IMR-90 (cell line): ENCODE measurements around the gene VPS26B. TPM values are rescaled to one million over a fixed set of nuclear protein-coding genes. Genes with fewer than 3 reads are reported as not detected.

Source experiments
- ATAC-seq: fragments of 200-7000 bp; cut with Tn5 transposase; 2 replicates; pipeline ENCODE4 v1.9.1; 2020; ENCODE audit warnings: low read depth, mild to moderate bottlenecking, moderate library complexity
- BruUV-seq: library from RNA; stranded (reverse); fragments of 400-500 nt; replicated peaks from 2 replicates; lab custom pipeline; 2021; lab: Mats Ljungman, UMichigan
- CTCF ChIA-PET: fragments of 300-600 bp; formaldehyde crosslinking; extraction: SDS; loops from one replicate; lab custom pipeline; 2021; ENCODE audit warnings: antibody characterized with exemption; lab: Yijun Ruan, JAX
- POLR2A ChIA-PET: fragments of 300-600 bp; sonication (Branson Sonifier 250); formaldehyde crosslinking; loops from one replicate; lab custom pipeline; 2022; ENCODE audit warnings: antibody characterized with exemption; ENCODE audit not compliant: unreplicated experiment; lab: Charles Lee
- DNase-seq: peaks from one replicate; pipeline ENCODE4 v3.0.0; 2013
- H2AFZ ChIP-seq: replicated peaks from 2 replicates; pipeline ENCODE3; 2013; ENCODE audit warnings: low read length, mild to moderate bottlenecking; ENCODE audit not compliant: poor library complexity
- H2AK5ac ChIP-seq: 2 replicates; pipeline ENCODE4 v1.6.1; 2013; ENCODE audit warnings: low read depth, low read length, inconsistent platforms
- H2AK9ac ChIP-seq: replicated peaks from 2 replicates; pipeline ENCODE3; 2013; ENCODE audit warnings: mild to moderate bottlenecking, low read depth, low read length, moderate library complexity; ENCODE audit not compliant: poor library complexity
- H2BK120ac ChIP-seq: 2 replicates; pipeline ENCODE4 v1.6.1; 2013; ENCODE audit warnings: low read depth, low read length, inconsistent platforms
- H2BK15ac ChIP-seq: 3 replicates; pipeline ENCODE4 v1.6.1; 2013; ENCODE audit warnings: low read depth, low read length, inconsistent platforms
- H2BK20ac ChIP-seq: 2 replicates; pipeline ENCODE4 v1.6.1; 2013; ENCODE audit warnings: low read depth, mild to moderate bottlenecking, inconsistent platforms, low read length, moderate library complexity
- H2BK5ac ChIP-seq: 2 replicates; pipeline ENCODE4 v1.6.1; 2013; ENCODE audit warnings: mild to moderate bottlenecking, low read depth, low read length, inconsistent platforms; ENCODE audit not compliant: poor library complexity, severe bottlenecking
- H3K14ac ChIP-seq: replicated peaks from 2 replicates; pipeline ENCODE4 v1.6.1; 2013; ENCODE audit warnings: low read depth, low read length, inconsistent platforms
- H3K18ac ChIP-seq: 2 replicates; pipeline ENCODE4 v1.6.1; 2013; ENCODE audit warnings: low read depth, low read length, control low read depth
- H3K23ac ChIP-seq: 2 replicates; pipeline ENCODE4 v1.6.1; 2013; ENCODE audit warnings: low read depth, low read length, inconsistent platforms
- H3K27ac ChIP-seq: 2 replicates; pipeline ENCODE4 v1.5.1; 2013; ENCODE audit warnings: mild to moderate bottlenecking, control low read depth, low read length; ENCODE audit not compliant: insufficient read depth
- H3K27me3 ChIP-seq: 2 replicates; pipeline ENCODE4 v1.6.1; 2013; ENCODE audit warnings: low read length; ENCODE audit not compliant: control insufficient read depth, insufficient read depth
- H3K36me3 ChIP-seq: 2 replicates; pipeline ENCODE4 v1.6.1; 2013; ENCODE audit warnings: low read length, mixed read lengths; ENCODE audit not compliant: control insufficient read depth, insufficient read depth
- H3K4ac ChIP-seq: 2 replicates; pipeline ENCODE4 v1.6.1; 2013; ENCODE audit warnings: low read depth, low read length, inconsistent platforms
- H3K4me1 ChIP-seq: 2 replicates; pipeline ENCODE4 v1.6.1; 2013; ENCODE audit warnings: low read length, mixed read lengths; ENCODE audit not compliant: control insufficient read depth, insufficient read depth
- H3K4me2 ChIP-seq: 2 replicates; pipeline ENCODE4 v1.6.1; 2013; ENCODE audit warnings: low read depth, mild to moderate bottlenecking, control low read depth, low read length, moderate library complexity
- H3K4me3 ChIP-seq: 2 replicates; pipeline ENCODE4 v1.5.1; 2013; ENCODE audit warnings: low read depth, mild to moderate bottlenecking, control low read depth, low read length, moderate library complexity; ENCODE audit not compliant: insufficient read depth
- H3K56ac ChIP-seq: 2 replicates; pipeline ENCODE4 v1.6.1; 2013; ENCODE audit warnings: low read length, inconsistent platforms; ENCODE audit not compliant: insufficient read depth; ENCODE audit errors: extremely low read depth
- H3K79me1 ChIP-seq, 2 experiments: 2 replicates each; pipeline ENCODE4 v1.6.1; 2013; ENCODE audit warnings: low read length in 2 of 2, inconsistent platforms in 1 of 2, low read depth in 1 of 2
- H3K9ac ChIP-seq: 2 replicates; pipeline ENCODE4 v1.6.1; 2013; ENCODE audit warnings: low read depth, low read length, control low read depth
- H3K9me1 ChIP-seq: 2 replicates; pipeline ENCODE4 v1.6.1; 2013; ENCODE audit warnings: low read length, inconsistent platforms; ENCODE audit not compliant: insufficient read depth
- H3K9me3 ChIP-seq: 2 replicates; pipeline ENCODE4 v1.6.1; 2013; ENCODE audit warnings: low read length; ENCODE audit not compliant: control insufficient read depth, insufficient read depth
- H4K20me1 ChIP-seq: 2 replicates; pipeline ENCODE4 v1.6.1; 2013; ENCODE audit warnings: low read length, inconsistent platforms; ENCODE audit not compliant: insufficient read depth
- H4K5ac ChIP-seq: 2 replicates; pipeline ENCODE4 v1.6.1; 2013; ENCODE audit warnings: mild to moderate bottlenecking, low read depth, low read length, control low read depth
- H4K8ac ChIP-seq, 2 experiments: 2 replicates each; pipeline ENCODE4 v1.6.1; 2013; ENCODE audit warnings: low read depth in 2 of 2, low read length in 2 of 2, control low read depth in 1 of 2, inconsistent platforms in 1 of 2
- H4K91ac ChIP-seq: 2 replicates; pipeline ENCODE4 v1.6.1; 2013; ENCODE audit warnings: low read depth, low read length, inconsistent platforms; ENCODE audit not compliant: insufficient read depth
- POLR2A ChIP-seq: IDR thresholded peaks from 2 replicates; pipeline ENCODE4 v1.6.1; 2012; ENCODE audit warnings: mild to moderate bottlenecking, low read depth, low read length
- RCOR1 ChIP-seq: IDR thresholded peaks from 2 replicates; pipeline ENCODE4 v1.6.1; 2012; ENCODE audit warnings: mild to moderate bottlenecking, low read length, improper control_type of control experiment; ENCODE audit not compliant: insufficient replicate concordance
- WGBS, 2 experiments: methylation state at CpG; one replicate each; pipeline versions ENCODE4 v1.1.5 to v1.1.7; 2013; ENCODE audit warnings: missing lambda C conversion rate in 2 of 2; ENCODE audit not compliant: insufficient read length in 1 of 2; ENCODE audit errors: extremely low coverage in 2 of 2; 5-methylcytosine and 5-hydroxymethylcytosine counted together
- dilution Hi-C: fragments of 300-500 bp; cut with HindIII; formaldehyde crosslinking; loops from one replicate; pipeline ENCODE4 v1.14.3; 2018; ENCODE audit warnings: low sequenced_read_pairs; ENCODE audit not compliant: unreplicated experiment
- in situ Hi-C: fragments of 300-500 bp; cut with MboI; formaldehyde crosslinking; loops from 3 replicates; pipeline ENCODE4 v1.14.3; 2019; ENCODE audit warnings: low sequenced_read_pairs, inconsistent platforms, mixed read lengths
- intact Hi-C: fragments of 100-400 bp; cut with micrococcal nuclease; formaldehyde crosslinking; loops from 2 replicates; pipeline ENCODE4 v1.10.0; 2022
- polyA plus RNA-seq, 3 experiments: library from polyadenylated mRNA; depleted of rRNA; stranded (reverse); fragments of >200 nt; gene quantifications; 2 replicates each; pipeline ENCODE4 v1.2.3, GENCODE V29; 2012; ENCODE audit warnings: low replicate concordance in 1 of 3
- total RNA-seq: library from RNA; depleted of rRNA; stranded (reverse); fragments of >200 nt; gene quantifications from 2 replicates; pipeline ENCODE4 v1.2.3, GENCODE V29; 2012
- TF ChIP-seq, protein P1 (sequence below): conservative IDR thresholded peaks from 2 replicates; pipeline ENCODE4 v1.5.1; 2012; ENCODE audit warnings: mild to moderate bottlenecking, low read depth, low read length, improper control_type of control experiment

The VPS26B gene
- total and polyA plus RNA-seq, 2 of the 4 experiments (the other 2 are of a cell fraction): 41.6 to 51.1 TPM

DNA sequence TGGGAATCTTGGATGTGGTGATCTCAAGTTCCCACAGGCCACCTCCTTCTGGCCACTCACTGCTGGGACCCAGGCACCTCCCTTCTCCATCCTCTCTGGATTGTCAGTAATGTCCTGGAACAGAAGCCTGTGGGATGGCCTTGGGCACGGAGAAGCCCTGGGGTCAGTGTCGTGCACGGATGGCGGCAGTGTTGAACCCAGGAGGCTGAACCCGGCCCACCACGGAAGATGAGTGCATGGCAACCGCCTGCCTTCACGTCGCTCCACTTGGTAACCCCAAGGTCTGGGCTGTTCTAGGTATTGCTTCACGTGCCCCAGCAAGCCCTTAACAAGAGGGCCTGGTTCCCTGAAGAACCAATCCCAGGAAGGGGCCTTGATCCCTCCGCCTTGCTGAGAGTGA lies 21.6 kb downstream of the VPS26B start:
- Histone ChIP-seq H3K9me3 (no peaks in the 10 kb centered on the region), H2AFZ (no peak overlapping the region), H2BK5ac (no peak overlapping the region), H3K4ac (no peak overlapping the region), H3K18ac (no peak overlapping the region), H3K4me1 (no peaks in the 10 kb centered on the region), H4K8ac (no peak overlapping the region), H3K27ac (no peak overlapping the region), H3K9me1 (no peaks in the 10 kb centered on the region; the same call in 1 of the 2 replicates), H2BK20ac (no peak overlapping the region), H4K5ac (no peak overlapping the region), H3K27me3 (no peaks in the 10 kb centered on the region), H3K9ac (no peak overlapping the region), H3K36me3 (peaks cover 67% of the 10 kb centered on the region), H4K91ac (no peak overlapping the region), H3K79me1 (no peaks in the 10 kb centered on the region; a peak in 1 of 4 replicates), H4K20me1 (no peaks in the 10 kb centered on the region), H3K4me2 (no peak overlapping the region), H2BK15ac (no peak overlapping the region), H3K14ac (no peak overlapping the region), H3K23ac (no peak overlapping the region), H2AK9ac (no peak overlapping the region), H2AK5ac (no peak overlapping the region), H2BK120ac (no peak overlapping the region), H3K56ac (no peak overlapping the region), H3K4me3 (no peak overlapping the region)
- ChIA-PET POLR2A (no interaction called here), CTCF (no interaction called here)
- intact Hi-C loops: no loop called here
- DNase-seq (no peak), ATAC-seq (no peak)
- TF ChIP-seq POLR2A (no peak), RCOR1 (no peak)
- TF ChIP-seq, protein P1, sequence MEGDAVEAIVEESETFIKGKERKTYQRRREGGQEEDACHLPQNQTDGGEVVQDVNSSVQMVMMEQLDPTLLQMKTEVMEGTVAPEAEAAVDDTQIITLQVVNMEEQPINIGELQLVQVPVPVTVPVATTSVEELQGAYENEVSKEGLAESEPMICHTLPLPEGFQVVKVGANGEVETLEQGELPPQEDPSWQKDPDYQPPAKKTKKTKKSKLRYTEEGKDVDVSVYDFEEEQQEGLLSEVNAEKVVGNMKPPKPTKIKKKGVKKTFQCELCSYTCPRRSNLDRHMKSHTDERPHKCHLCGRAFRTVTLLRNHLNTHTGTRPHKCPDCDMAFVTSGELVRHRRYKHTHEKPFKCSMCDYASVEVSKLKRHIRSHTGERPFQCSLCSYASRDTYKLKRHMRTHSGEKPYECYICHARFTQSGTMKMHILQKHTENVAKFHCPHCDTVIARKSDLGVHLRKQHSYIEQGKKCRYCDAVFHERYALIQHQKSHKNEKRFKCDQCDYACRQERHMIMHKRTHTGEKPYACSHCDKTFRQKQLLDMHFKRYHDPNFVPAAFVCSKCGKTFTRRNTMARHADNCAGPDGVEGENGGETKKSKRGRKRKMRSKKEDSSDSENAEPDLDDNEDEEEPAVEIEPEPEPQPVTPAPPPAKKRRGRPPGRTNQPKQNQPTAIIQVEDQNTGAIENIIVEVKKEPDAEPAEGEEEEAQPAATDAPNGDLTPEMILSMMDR: no peak
- dilution Hi-C loops: no loop called here
- WGBS, 2 experiments: 60% methylated on average over 1 of the region's 11 CpGs; no CpG with 5 or more reads in 1 of the 2 experiments
- in situ Hi-C loops: no loop called here
- BruUV-seq: no TSS peak
